Sigmoid colon (tissue), 7 donors: Measurements from ENCODE around the gene PACS2. TPM values are rescaled to one million over a fixed set of nuclear protein-coding genes. Genes with fewer than 3 reads are reported as not detected.

Source experiments
- DNase-seq: peaks from one replicate; pipeline ENCODE4 v3.0.0-alpha.2; 2019
- H3K27ac ChIP-seq, 4 donors: fragments of 200-600 bp; sonication (generic); one replicate each; pipeline ENCODE4 v1.5.1; 2016 to 2019; ENCODE audit warnings: mild to moderate bottlenecking in 1 of 4
- H3K27me3 ChIP-seq, 3 donors: fragments of 200-600 bp; sonication (generic); one replicate each; pipeline ENCODE4 v1.5.1; 2019; ENCODE audit warnings: mild to moderate bottlenecking in 1 of 3
- H3K36me3 ChIP-seq, 4 donors: fragments of 200-600 bp; sonication (generic); one replicate each; pipeline ENCODE4 v1.5.1; 2016 to 2019
- H3K4me1 ChIP-seq, 4 donors: fragments of 200-600 bp; sonication (generic); one replicate each; pipeline ENCODE4 v1.5.1; 2017 to 2019
- H3K4me3 ChIP-seq, 4 donors: fragments of 200-600 bp; sonication (generic); one replicate each; pipeline ENCODE4 v1.5.1; 2017 to 2019; ENCODE audit warnings: mild to moderate bottlenecking in 2 of 4, moderate library complexity in 1 of 4
- H3K9me3 ChIP-seq, 4 donors: fragments of 200-600 bp in 3 of 4; sonication (generic) in 3 of 4; one replicate each; pipeline versions ENCODE4 v1.5.1 to v1.6.1; 2013 to 2019
- CTCF ChIP-seq, 4 experiments: fragments of 450-650 bp in 3 of 4; fragments of 200-600 bp in 1 of 4; IDR thresholded peaks; one replicate each; pipeline ENCODE4 v1.5.1; 2016 to 2019; ENCODE audit warnings: antibody characterized with exemption in 4 of 4, mild to moderate bottlenecking in 3 of 4, moderate library complexity in 2 of 4
- EP300 ChIP-seq, 4 donors: sonication (generic); formaldehyde crosslinking; IDR thresholded peaks; one replicate each; pipeline ENCODE4 v1.6.1; 2017; ENCODE audit warnings: antibody characterized with exemption in 4 of 4
- POLR2A ChIP-seq, 2 donors: fragments of 450-650 bp; IDR thresholded peaks; one replicate each; pipeline ENCODE4 v1.6.1; 2016; ENCODE audit warnings: antibody characterized with exemption in 2 of 2, mild to moderate bottlenecking in 2 of 2, moderate library complexity in 2 of 2
- POLR2AphosphoS5 ChIP-seq, 4 donors: sonication (generic); formaldehyde crosslinking; IDR thresholded peaks; one replicate each; pipeline ENCODE4 v1.6.1; 2017; ENCODE audit warnings: antibody characterized with exemption in 4 of 4
- WGBS, 2 donors: extraction: QIAGEN DNeasy Blood & Tissue Kit; methylation state at CpG; one replicate each; pipeline ENCODE4 v1.1.7; 2013; 5-methylcytosine and 5-hydroxymethylcytosine counted together
- intact Hi-C: fragments of 100-400 bp; cut with DNase I; formaldehyde crosslinking; loops from one replicate; pipeline ENCODE4 v1.15.1; 2023
- polyA plus RNA-seq, 3 donors: library from polyadenylated mRNA; stranded (reverse); fragments of 200-250 nt; gene quantifications; one replicate each; pipeline ENCODE4 v1.2.3, GENCODE V29; 2013
- total RNA-seq, 4 donors: library from RNA; depleted of rRNA; stranded (reverse); fragments of >200 nt; gene quantifications; one replicate each; pipeline ENCODE4 v1.1.0, GENCODE V29; 2016
- donor health status: healthy with polysubstance abuse.
- donor health status: Bipolar disorder and iron deficiency.
- donor health status: healthy.

Gene PACS2
- total and polyA plus RNA-seq, 7 donors, result 19.8 to 90.6 (median 46.7) TPM

- H3K4me1 ChIP-seq, result peaks cover 0 to 18% (median 13%) of the 10 kb centered on the region in 4 donors
- no peak for TF ChIP-seq EP300 (IDR thresholded peaks at IDR 0.05)
- DNase-seq, result no peak
- H3K4me3 ChIP-seq, result no peak overlapping the region
- intact Hi-C loops, result no loop called here
- H3K27ac ChIP-seq, result no peak overlapping the region
- H3K27me3 ChIP-seq, result no peaks in the 10 kb centered on the region
- 90 to 91% methylated on average over 25 of the region's 25 CpGs for WGBS, 2 donors
- peaks cover 6 to 69% (median 25%) of the 10 kb centered on the region in 4 donors for H3K36me3 ChIP-seq
- no peaks in the 10 kb centered on the region for H3K9me3 ChIP-seq
Measured at GRCh38 chr14:105388110-105388951, 73.8 kb downstream of the PACS2 start.

- peaks cover 5 to 63% (median 20%) of the 10 kb centered on the region in 4 donors for H3K36me3 ChIP-seq
- DNase-seq, result no peak
- 92 to 93% methylated on average over 16 of the region's 16 CpGs for WGBS, 2 donors
- H3K4me3 ChIP-seq, result no peak overlapping the region
- intact Hi-C loops, result no loop called here
- H3K27me3 ChIP-seq, result no peaks in the 10 kb centered on the region
- peak overlapping the region; percentile 41 to 60 (median 50) for H3K27ac ChIP-seq
- TF ChIP-seq POLR2A (IDR thresholded peaks at IDR 0.05) (no peak), CTCF (IDR thresholded peaks at IDR 0.05) (no peak)
- H3K9me3 ChIP-seq, result no peaks in the 10 kb centered on the region
- peaks cover 0 to 18% (median 13%) of the 10 kb centered on the region in 4 donors for H3K4me1 ChIP-seq
Measured at GRCh38 chr14:105388976-105389375, 74.4 kb downstream of the PACS2 start.

- no peak for DNase-seq
- Histone ChIP-seq H3K4me3 (no peak overlapping the region), H3K9me3 (no peaks in the 10 kb centered on the region), H3K36me3 (peaks cover 0 to 61% (median 17%) of the 10 kb centered on the region in 4 donors), H3K4me1 (peaks cover 0 to 18% (median 13%) of the 10 kb centered on the region in 4 donors), H3K27ac (peak overlapping the region; percentile 41 to 60 (median 50)), H3K27me3 (no peaks in the 10 kb centered on the region)
- intact Hi-C loops, result no loop called here
- 77 to 84% methylated on average over 12 of the region's 12 CpGs for WGBS, 2 donors
- TF ChIP-seq EP300 (IDR thresholded peaks at IDR 0.05), result no peak
- no peak for TF ChIP-seq POLR2A (IDR thresholded peaks at IDR 0.05)
- TF ChIP-seq CTCF (IDR thresholded peaks at IDR 0.05), result no peak
- TF ChIP-seq POLR2AphosphoS5 (IDR thresholded peaks at IDR 0.05), result no peak
Measured at GRCh38 chr14:105389534-105389933, 75.0 kb downstream of the PACS2 start.

- 72 to 86% methylated on average over 27 of the region's 27 CpGs for WGBS, 2 donors
- intact Hi-C loops, result no loop called here
- Histone ChIP-seq H3K4me3 (no peak overlapping the region), H3K36me3 (peaks cover 0 to 61% (median 15%) of the 10 kb centered on the region in 4 donors), H3K4me1 (peaks cover 0 to 18% (median 13%) of the 10 kb centered on the region in 4 donors), H3K27ac (peak overlapping the region; percentile 41 to 60 (median 50)), H3K27me3 (no peaks in the 10 kb centered on the region), H3K9me3 (no peaks in the 10 kb centered on the region)
- TF ChIP-seq CTCF (IDR thresholded peaks at IDR 0.05), result no peak
- TF ChIP-seq EP300 (IDR thresholded peaks at IDR 0.05), result no peak
- no peak for TF ChIP-seq POLR2AphosphoS5 (IDR thresholded peaks at IDR 0.05)
- TF ChIP-seq POLR2A (IDR thresholded peaks at IDR 0.05), result no peak
- no peak for DNase-seq
Measured at GRCh38 chr14:105389976-105390848, 75.7 kb downstream of the PACS2 start.
